ENCODE measurements around the gene ODC1. TPM values are rescaled to one million over a fixed set of nuclear protein-coding genes. Genes with fewer than 3 reads are reported as not detected.
"Not testable (repeated sequence)": the region's sequence is repeated elsewhere in the genome, so short reads cannot be mapped to it uniquely, and the experiment has no call there.

ODC1 gene
- polyA plus RNA-seq, 2 donors, result 5.1 to 19.4 TPM

GRCh38 chr2:10460366-10460796 lies 12.3 kb upstream of the ODC1 start:
- H3K36me3 ChIP-seq (ENCODE audit: control insufficient read depth in 2 of 2, insufficient read depth in 2 of 2, low read length in 1 of 2), result no peaks in the 10 kb centered on the region
- H3K27me3 ChIP-seq (ENCODE audit: control insufficient read depth in 1 of 2, insufficient read depth in 2 of 2, low read length in 2 of 2), result no peaks in the 10 kb centered on the region
- peaks cover 0 to 2% of the 10 kb centered on the region in 2 donors for H3K4me1 ChIP-seq (ENCODE audit: control insufficient read depth in 2 of 2, insufficient read depth in 2 of 2, low read length in 1 of 2)
- H3K9me3 ChIP-seq (ENCODE audit: control insufficient read depth in 2 of 2, insufficient read depth in 1 of 2, low read depth in 1 of 2, low read length in 1 of 2), result no peaks in the 10 kb centered on the region
- WGBS, 2 donors, result 82 to 85% methylated on average over 17 of the region's 17 CpGs
- H3K4me3 ChIP-seq (ENCODE audit: low read depth in 1 of 2, low read length in 2 of 2), result no peak overlapping the region
- H3K27ac ChIP-seq (ENCODE audit: low read depth in 2 of 2, low read length in 1 of 2), result no peak overlapping the region

DNA sequence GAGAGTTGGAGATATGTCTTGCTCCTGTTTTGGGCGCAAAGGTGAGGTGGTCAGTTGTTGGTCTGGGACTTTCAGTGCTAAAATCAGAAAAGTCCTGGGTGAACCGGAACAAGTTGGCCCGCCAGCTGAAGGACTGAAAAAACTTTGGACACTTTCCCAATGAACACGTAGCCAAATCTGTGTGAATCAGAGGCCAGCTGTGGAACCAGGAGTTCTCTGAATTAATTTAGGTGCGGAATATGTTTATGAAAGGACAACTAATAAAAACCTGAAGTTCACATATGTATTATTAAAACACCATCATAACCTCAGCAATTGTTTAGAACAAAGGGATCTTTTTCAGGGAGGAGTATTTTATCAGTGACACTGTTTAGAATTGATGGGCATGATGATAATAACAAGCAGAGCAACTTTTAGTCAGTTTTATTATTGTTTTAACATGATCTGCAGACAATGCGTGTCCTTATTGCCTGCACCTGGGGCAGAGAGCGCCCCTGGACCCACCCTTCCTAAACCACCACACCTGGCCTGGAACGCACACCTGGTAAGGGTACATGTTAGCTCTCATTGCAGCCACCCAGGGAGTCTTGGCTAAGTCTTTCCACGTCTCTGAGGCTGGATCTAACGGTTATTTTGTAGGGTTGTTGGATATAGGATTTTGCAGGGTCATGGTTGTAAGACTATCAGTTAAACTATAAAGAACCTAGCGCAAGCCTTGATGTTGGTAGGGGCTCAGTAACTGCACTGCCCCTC lies 9.9 kb upstream of the ODC1 start:
- H3K27ac ChIP-seq (ENCODE audit: low read depth in 2 of 2, low read length in 1 of 2), result no peak overlapping the region
- H3K9me3 ChIP-seq (ENCODE audit: control insufficient read depth in 2 of 2, insufficient read depth in 1 of 2, low read depth in 1 of 2, low read length in 1 of 2), result no peaks in the 10 kb centered on the region
- 42 to 44% methylated on average over 11 of the region's 11 CpGs for whole genome bisulfite sequencing, 2 donors
- peaks cover 0 to 5% of the 10 kb centered on the region in 2 donors for H3K4me1 ChIP-seq (ENCODE audit: control insufficient read depth in 2 of 2, insufficient read depth in 2 of 2, low read length in 1 of 2)
- H3K4me3 ChIP-seq (ENCODE audit: low read depth in 1 of 2, low read length in 2 of 2), result no peak overlapping the region
- H3K27me3 ChIP-seq (ENCODE audit: control insufficient read depth in 1 of 2, insufficient read depth in 2 of 2, low read length in 2 of 2), result no peaks in the 10 kb centered on the region
- no peaks in the 10 kb centered on the region for H3K36me3 ChIP-seq (ENCODE audit: control insufficient read depth in 2 of 2, insufficient read depth in 2 of 2, low read length in 1 of 2)

- H3K4me1 ChIP-seq (ENCODE audit: control insufficient read depth in 2 of 2, insufficient read depth in 2 of 2, low read length in 1 of 2); H3K27me3 ChIP-seq (ENCODE audit: control insufficient read depth in 1 of 2, insufficient read depth in 2 of 2, low read length in 2 of 2); H3K9me3 ChIP-seq (ENCODE audit: control insufficient read depth in 2 of 2, insufficient read depth in 1 of 2, low read depth in 1 of 2, low read length in 1 of 2); H3K4me3 ChIP-seq (ENCODE audit: low read depth in 1 of 2, low read length in 2 of 2); H3K36me3 ChIP-seq (ENCODE audit: control insufficient read depth in 2 of 2, insufficient read depth in 2 of 2, low read length in 1 of 2); H3K27ac ChIP-seq (ENCODE audit: low read depth in 2 of 2, low read length in 1 of 2): not testable (repeated sequence)
- 73 to 77% methylated on average over 3 of the region's 3 CpGs for WGBS, 2 donors
Measured at GRCh38 chr2:10457195-10457594, 9.1 kb upstream of the ODC1 start.

- peaks cover 0 to 7% of the 10 kb centered on the region in 2 donors for H3K4me1 ChIP-seq (ENCODE audit: control insufficient read depth in 2 of 2, insufficient read depth in 2 of 2, low read length in 1 of 2)
- no peaks in the 10 kb centered on the region for H3K9me3 ChIP-seq (ENCODE audit: control insufficient read depth in 2 of 2, insufficient read depth in 1 of 2, low read depth in 1 of 2, low read length in 1 of 2)
- WGBS, 2 donors, result 52 to 70% methylated on average over 7 of the region's 7 CpGs
- peak overlapping the region in 1 of 2 donors; percentile 53 for H3K27ac ChIP-seq (ENCODE audit: low read depth in 2 of 2, low read length in 1 of 2)
- H3K4me3 ChIP-seq (ENCODE audit: low read depth in 1 of 2, low read length in 2 of 2), result no peak overlapping the region
- H3K27me3 ChIP-seq (ENCODE audit: control insufficient read depth in 1 of 2, insufficient read depth in 2 of 2, low read length in 2 of 2), result no peaks in the 10 kb centered on the region
- H3K36me3 ChIP-seq (ENCODE audit: control insufficient read depth in 2 of 2, insufficient read depth in 2 of 2, low read length in 1 of 2), result no peaks in the 10 kb centered on the region
Measured at GRCh38 chr2:10454505-10454904, 6.4 kb upstream of the ODC1 start.

DNA sequence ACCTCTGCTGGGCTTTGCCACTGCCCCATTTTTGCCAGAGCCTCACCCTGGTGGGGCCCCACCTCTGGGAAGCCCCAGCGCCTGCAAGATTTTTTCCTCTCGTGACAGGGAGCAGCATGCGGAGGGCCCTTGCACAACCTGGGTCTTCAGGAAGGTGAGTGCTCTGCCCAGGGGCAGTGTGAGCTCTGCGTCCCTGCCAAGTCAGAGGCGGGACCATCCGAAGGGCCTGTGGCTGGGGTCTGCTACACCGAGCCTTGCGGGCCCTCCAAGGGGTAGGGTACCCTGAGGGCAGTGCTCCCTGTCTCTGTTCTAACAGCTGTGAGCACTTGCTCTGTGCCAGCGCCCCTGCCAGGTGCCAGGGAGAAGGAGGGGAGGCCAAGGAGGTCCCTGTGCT lies 5.8 kb upstream of the ODC1 start:
- WGBS, 2 donors, result 53 to 71% methylated on average over 8 to 9 of the region's 9 CpGs
- no peaks in the 10 kb centered on the region for H3K36me3 ChIP-seq (ENCODE audit: control insufficient read depth in 2 of 2, insufficient read depth in 2 of 2, low read length in 1 of 2)
- H3K27me3 ChIP-seq (ENCODE audit: control insufficient read depth in 1 of 2, insufficient read depth in 2 of 2, low read length in 2 of 2), result no peaks in the 10 kb centered on the region
- H3K9me3 ChIP-seq (ENCODE audit: control insufficient read depth in 2 of 2, insufficient read depth in 1 of 2, low read depth in 1 of 2, low read length in 1 of 2), result no peaks in the 10 kb centered on the region
- peaks cover 0 to 7% of the 10 kb centered on the region in 2 donors for H3K4me1 ChIP-seq (ENCODE audit: control insufficient read depth in 2 of 2, insufficient read depth in 2 of 2, low read length in 1 of 2)
- no peak overlapping the region for H3K4me3 ChIP-seq (ENCODE audit: low read depth in 1 of 2, low read length in 2 of 2)
- H3K27ac ChIP-seq (ENCODE audit: low read depth in 2 of 2, low read length in 1 of 2), result peak overlapping the region in 1 of 2 donors; percentile 23

DNA sequence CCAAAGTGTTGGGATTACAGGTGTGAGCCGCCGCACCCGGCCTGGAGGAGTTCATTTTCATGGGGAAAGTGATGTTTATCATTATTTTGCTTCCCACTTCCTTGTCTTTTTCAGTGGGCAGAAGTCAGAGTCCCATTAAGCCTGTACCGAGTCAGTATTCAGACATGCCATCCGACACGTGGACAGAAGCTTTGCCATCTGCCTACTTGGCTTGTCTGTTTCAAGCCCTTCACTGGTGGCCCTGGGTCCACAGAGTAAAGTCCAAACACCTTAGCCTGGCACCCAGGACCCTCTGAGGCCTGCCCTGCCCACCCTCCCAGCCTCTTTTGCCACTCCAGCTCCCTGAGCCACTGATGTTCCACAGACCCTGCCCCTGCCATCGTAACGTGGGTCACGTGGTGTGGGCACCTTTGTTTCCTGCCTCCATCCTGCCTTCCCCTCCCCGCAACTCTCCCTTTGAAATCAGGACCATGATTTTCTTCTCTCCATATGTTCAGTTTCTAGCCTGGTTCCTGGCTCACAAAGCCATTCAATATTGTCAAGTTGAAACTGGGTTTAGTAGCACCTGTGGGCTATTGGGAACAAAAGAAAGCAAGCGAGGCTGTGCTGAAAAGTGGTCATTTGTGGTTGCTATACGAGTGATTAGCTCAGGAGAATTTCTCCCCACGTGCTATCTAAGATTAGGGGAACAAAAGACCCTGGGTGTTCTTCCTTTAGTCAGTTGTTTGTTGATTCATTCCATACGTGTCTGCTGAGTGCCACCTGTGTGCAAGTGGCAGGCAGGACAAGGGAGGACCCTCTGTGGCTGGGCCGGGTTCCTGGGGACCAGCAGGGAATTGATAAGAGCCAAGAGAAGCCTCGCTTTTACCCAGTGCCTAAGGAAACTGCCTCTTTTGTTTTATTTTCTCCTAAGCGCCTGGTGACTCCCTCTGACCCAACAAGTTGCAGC lies 5.1 kb upstream of the ODC1 start:
- Histone ChIP-seq H3K9me3 (ENCODE audit: control insufficient read depth in 2 of 2, insufficient read depth in 1 of 2, low read depth in 1 of 2, low read length in 1 of 2) (no peaks in the 10 kb centered on the region), H3K36me3 (ENCODE audit: control insufficient read depth in 2 of 2, insufficient read depth in 2 of 2, low read length in 1 of 2) (no peaks in the 10 kb centered on the region), H3K4me3 (ENCODE audit: low read depth in 1 of 2, low read length in 2 of 2) (no peak overlapping the region), H3K27me3 (ENCODE audit: control insufficient read depth in 1 of 2, insufficient read depth in 2 of 2, low read length in 2 of 2) (no peaks in the 10 kb centered on the region), H3K4me1 (ENCODE audit: control insufficient read depth in 2 of 2, insufficient read depth in 2 of 2, low read length in 1 of 2) (peaks cover 0 to 6% of the 10 kb centered on the region in 2 donors), H3K27ac (ENCODE audit: low read depth in 2 of 2, low read length in 1 of 2) (peak overlapping the region in 1 of 2 donors; percentile 26)
- 68 to 70% methylated on average over 17 of the region's 17 CpGs for WGBS, 2 donors

GRCh38 chr2:10452312-10452711 lies 4.2 kb upstream of the ODC1 start:
- peak overlapping the region in 1 of 2 donors; percentile 76 for H3K27ac ChIP-seq (ENCODE audit: low read depth in 2 of 2, low read length in 1 of 2)
- H3K9me3 ChIP-seq (ENCODE audit: control insufficient read depth in 2 of 2, insufficient read depth in 1 of 2, low read depth in 1 of 2, low read length in 1 of 2), result no peaks in the 10 kb centered on the region
- H3K4me1 ChIP-seq (ENCODE audit: control insufficient read depth in 2 of 2, insufficient read depth in 2 of 2, low read length in 1 of 2), result peaks cover 0 to 7% of the 10 kb centered on the region in 2 donors
- 34 to 41% methylated on average over 3 of the region's 3 CpGs for WGBS, 2 donors
- no peaks in the 10 kb centered on the region for H3K36me3 ChIP-seq (ENCODE audit: control insufficient read depth in 2 of 2, insufficient read depth in 2 of 2, low read length in 1 of 2)
- no peak overlapping the region for H3K4me3 ChIP-seq (ENCODE audit: low read depth in 1 of 2, low read length in 2 of 2)
- H3K27me3 ChIP-seq (ENCODE audit: control insufficient read depth in 1 of 2, insufficient read depth in 2 of 2, low read length in 2 of 2), result no peaks in the 10 kb centered on the region

DNA sequence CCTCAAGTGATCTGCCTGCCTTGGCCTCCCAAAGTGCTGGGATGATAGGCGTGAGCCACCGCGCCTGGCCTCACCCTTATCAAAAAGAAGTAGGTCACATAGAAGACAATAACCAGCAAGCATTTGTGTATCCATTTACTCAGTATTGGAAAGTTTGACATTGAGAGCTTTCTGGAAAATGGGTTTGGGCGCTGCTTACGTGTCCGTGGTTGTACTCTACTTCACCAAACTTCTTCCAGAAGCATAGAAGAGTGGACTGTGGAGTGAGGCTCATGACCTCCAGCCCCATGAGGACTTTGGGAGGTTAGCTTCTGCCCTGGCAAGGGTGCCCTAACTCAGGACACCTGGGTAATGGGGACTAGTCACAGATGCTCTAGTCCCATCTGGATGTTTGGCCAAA lies 3.7 kb upstream of the ODC1 start:
- 92 to 94% methylated on average over 6 of the region's 6 CpGs for WGBS, 2 donors

DNA sequence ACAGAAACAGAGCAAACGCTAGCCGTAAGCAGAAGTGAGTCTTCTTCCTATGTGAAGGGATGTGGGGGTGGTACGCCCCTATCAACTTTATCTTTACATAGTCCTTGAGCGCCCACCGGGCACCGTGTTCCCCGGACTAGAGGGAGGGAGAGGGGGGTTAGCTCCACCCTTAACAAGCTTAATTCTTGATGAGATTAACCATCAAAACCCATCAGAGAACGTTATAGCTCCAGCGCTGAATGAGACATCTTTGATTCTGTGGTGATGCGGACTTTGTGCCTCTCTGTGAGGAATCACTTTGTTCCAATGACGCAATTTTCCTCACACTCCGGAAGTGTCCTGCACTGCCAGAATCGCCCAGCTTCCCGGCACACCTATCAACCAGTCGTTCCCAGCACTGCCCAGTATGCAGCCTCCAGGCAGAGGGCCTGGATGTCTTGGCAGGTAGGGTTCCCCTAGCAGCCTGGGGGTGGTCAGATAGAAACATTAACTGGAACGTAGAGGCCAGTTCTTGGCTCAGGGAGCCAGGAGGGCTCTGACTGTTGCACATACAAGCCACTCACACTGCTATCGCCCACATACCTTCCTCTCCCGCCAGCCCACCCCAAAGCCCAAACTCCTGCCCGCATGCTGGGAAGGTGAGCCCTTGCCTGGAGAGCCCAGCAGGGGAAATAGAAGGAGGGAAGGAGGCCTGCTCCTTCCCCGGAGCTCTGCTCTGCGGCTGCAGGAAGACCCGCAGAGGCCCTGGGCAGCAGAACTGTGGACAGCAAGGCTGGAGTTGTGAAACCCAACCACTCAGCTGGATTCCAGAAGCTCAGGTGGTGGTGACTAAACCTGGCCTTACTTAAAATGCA lies 1.9 kb upstream of the ODC1 start:
- Histone ChIP-seq H3K9me3 (ENCODE audit: control insufficient read depth in 2 of 2, insufficient read depth in 1 of 2, low read depth in 1 of 2, low read length in 1 of 2) (no peaks in the 10 kb centered on the region), H3K27ac (ENCODE audit: low read depth in 2 of 2, low read length in 1 of 2) (no peak overlapping the region), H3K4me1 (ENCODE audit: control insufficient read depth in 2 of 2, insufficient read depth in 2 of 2, low read length in 1 of 2) (peaks cover 0 to 7% of the 10 kb centered on the region in 2 donors), H3K4me3 (ENCODE audit: low read depth in 1 of 2, low read length in 2 of 2) (no peak overlapping the region), H3K36me3 (ENCODE audit: control insufficient read depth in 2 of 2, insufficient read depth in 2 of 2, low read length in 1 of 2) (no peaks in the 10 kb centered on the region), H3K27me3 (ENCODE audit: control insufficient read depth in 1 of 2, insufficient read depth in 2 of 2, low read length in 2 of 2) (no peaks in the 10 kb centered on the region)
- WGBS, 2 donors, result 82 to 85% methylated on average over 22 of the region's 22 CpGs

More for the DNA sequence above, 3.7 kb upstream of the ODC1 start:
- Histone ChIP-seq H3K4me1 (ENCODE audit: control insufficient read depth in 2 of 2, insufficient read depth in 2 of 2, low read length in 1 of 2) (peaks cover 0 to 7% of the 10 kb centered on the region in 2 donors), H3K9me3 (ENCODE audit: control insufficient read depth in 2 of 2, insufficient read depth in 1 of 2, low read depth in 1 of 2, low read length in 1 of 2) (no peaks in the 10 kb centered on the region), H3K36me3 (ENCODE audit: control insufficient read depth in 2 of 2, insufficient read depth in 2 of 2, low read length in 1 of 2) (no peaks in the 10 kb centered on the region), H3K27me3 (ENCODE audit: control insufficient read depth in 1 of 2, insufficient read depth in 2 of 2, low read length in 2 of 2) (no peaks in the 10 kb centered on the region), H3K4me3 (ENCODE audit: low read depth in 1 of 2, low read length in 2 of 2) (no peak overlapping the region), H3K27ac (ENCODE audit: low read depth in 2 of 2, low read length in 1 of 2) (peak overlapping the region in 1 of 2 donors; percentile 76)

Measured in esophagus (tissue), 2 donors.